ENCODE data around the gene CST11.

The CST11 gene

GRCh38 chr20:23449421-23449820 is 3.3 kb downstream of the CST11 start:
- Histone ChIP-seq H3K27me3 (ENCODE audit: control insufficient read depth, insufficient read depth, low read length) (no peaks in the 10 kb centered on the region), H3K9me3 (ENCODE audit: control insufficient read depth, low read length) (no peaks in the 10 kb centered on the region), H3K4me1 (no peaks in the 10 kb centered on the region), H3K4me3 (ENCODE audit: low read depth, low read length) (no peak overlapping the region), H3K9ac (no peak overlapping the region), H3K4me2 (ENCODE audit: low read length) (no peak overlapping the region), H3K27ac (no peak overlapping the region), H3K79me2 (no peaks in the 10 kb centered on the region), H3K36me3 (ENCODE audit: control insufficient read depth, insufficient read depth, low read length) (no peaks in the 10 kb centered on the region), H2AFZ (no peak overlapping the region)
- TF ChIP-seq CTCF (IDR thresholded peaks at IDR 0.05) = no peak

DNA sequence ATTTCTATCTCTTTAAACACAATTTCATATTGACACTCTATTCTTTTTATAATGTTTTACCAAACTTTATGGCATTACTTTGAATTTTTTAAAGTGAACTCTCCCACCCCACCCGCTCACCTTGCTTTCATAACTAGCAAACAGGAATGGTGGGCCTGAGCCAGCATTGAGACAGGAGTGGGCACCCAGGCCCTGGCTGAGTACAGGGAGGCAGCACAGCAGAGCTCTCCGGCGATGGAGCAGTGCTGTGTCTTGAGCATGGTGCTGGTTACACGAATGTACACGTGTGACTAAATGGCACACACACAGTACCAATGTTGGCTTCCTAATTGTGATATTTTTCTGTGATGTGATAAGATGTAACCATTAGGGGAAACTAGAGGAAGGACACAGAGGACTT is 4.5 kb downstream of the CST11 start:
- H2AFZ ChIP-seq = no peak overlapping the region
- no peaks in the 10 kb centered on the region for H3K4me1 ChIP-seq
- H3K27ac ChIP-seq = no peak overlapping the region
- no peaks in the 10 kb centered on the region for H3K9me3 ChIP-seq (ENCODE audit: control insufficient read depth, low read length)
- no peaks in the 10 kb centered on the region for H3K27me3 ChIP-seq (ENCODE audit: control insufficient read depth, insufficient read depth, low read length)
- no peak overlapping the region for H3K4me2 ChIP-seq (ENCODE audit: low read length)
- H3K9ac ChIP-seq = no peak overlapping the region
- no peaks in the 10 kb centered on the region for H3K79me2 ChIP-seq
- no peak overlapping the region for H3K4me3 ChIP-seq (ENCODE audit: low read depth, low read length)
- TF ChIP-seq CTCF (IDR thresholded peaks at IDR 0.05) = no peak
- H3K36me3 ChIP-seq (ENCODE audit: control insufficient read depth, insufficient read depth, low read length) = no peaks in the 10 kb centered on the region

DNA sequence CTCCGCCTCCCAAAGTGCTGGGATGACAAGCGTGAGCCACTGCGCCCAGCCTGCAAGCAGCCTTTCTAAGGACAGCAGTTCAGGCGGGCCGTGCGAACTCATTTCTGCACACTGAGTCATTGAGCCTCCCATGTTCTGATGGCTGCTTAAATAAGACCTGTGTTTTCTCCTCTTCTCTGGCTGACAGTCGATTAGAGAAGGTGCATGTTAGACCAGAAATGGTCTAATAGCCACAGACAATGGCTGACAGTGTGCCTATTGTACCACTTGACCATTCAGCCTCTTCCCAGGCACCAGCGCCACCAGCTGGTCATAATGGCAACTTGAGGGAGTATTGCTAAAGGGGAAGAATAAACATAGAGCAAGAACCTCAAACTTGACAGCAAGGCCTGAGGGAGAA is 6.2 kb downstream of the CST11 start:
- H3K27ac ChIP-seq = no peak overlapping the region
- no peaks in the 10 kb centered on the region for H3K36me3 ChIP-seq (ENCODE audit: control insufficient read depth, insufficient read depth, low read length)
- no peak overlapping the region for H3K9ac ChIP-seq
- H3K79me2 ChIP-seq = no peaks in the 10 kb centered on the region
- no peaks in the 10 kb centered on the region for H3K9me3 ChIP-seq (ENCODE audit: control insufficient read depth, low read length)
- TF ChIP-seq CTCF (IDR thresholded peaks at IDR 0.05) = peak; percentile 52
- peak overlapping the region; percentile 20 for H2AFZ ChIP-seq
- H3K4me2 ChIP-seq (ENCODE audit: low read length) = no peak overlapping the region
- H3K4me1 ChIP-seq = no peaks in the 10 kb centered on the region
- no peaks in the 10 kb centered on the region for H3K27me3 ChIP-seq (ENCODE audit: control insufficient read depth, insufficient read depth, low read length)
- no peak overlapping the region for H3K4me3 ChIP-seq (ENCODE audit: low read depth, low read length)

DNA sequence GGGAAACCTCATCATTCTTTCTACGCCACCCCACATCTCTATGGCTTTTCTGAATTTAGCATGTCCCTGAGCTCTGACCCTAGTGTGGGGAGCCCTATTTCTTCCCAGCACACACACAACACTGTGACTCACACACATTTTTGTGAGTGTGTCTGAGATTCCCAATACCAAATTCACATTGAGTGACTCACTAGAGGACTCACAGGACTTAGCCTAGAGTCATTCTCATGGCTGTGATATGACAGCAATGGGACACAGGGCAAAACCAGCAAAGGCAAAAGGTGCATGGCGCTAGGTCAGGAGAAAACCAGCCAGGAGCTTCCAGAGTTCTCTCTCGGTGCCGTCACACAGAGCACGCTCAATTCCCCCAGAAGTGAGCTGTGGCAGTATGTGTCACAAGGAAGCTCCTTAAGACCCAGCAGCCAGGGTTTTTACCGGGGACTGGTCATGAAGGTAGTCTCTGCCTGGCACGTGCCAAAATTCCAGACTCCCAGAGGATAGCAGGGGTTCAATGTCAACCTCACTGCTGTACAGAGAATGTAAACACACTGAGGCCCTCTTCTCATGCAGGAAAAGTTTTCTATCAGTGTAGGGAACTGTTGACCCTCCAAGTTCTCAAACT is 7.0 kb downstream of the CST11 start:
- Histone ChIP-seq H3K4me2 (ENCODE audit: low read length) (no peak overlapping the region), H3K4me1 (no peaks in the 10 kb centered on the region), H3K27ac (no peak overlapping the region), H3K9ac (no peak overlapping the region), H3K4me3 (ENCODE audit: low read depth, low read length) (no peak overlapping the region), H3K36me3 (ENCODE audit: control insufficient read depth, insufficient read depth, low read length) (no peaks in the 10 kb centered on the region), H2AFZ (no peak overlapping the region), H3K27me3 (ENCODE audit: control insufficient read depth, insufficient read depth, low read length) (no peaks in the 10 kb centered on the region), H3K79me2 (no peaks in the 10 kb centered on the region), H3K9me3 (ENCODE audit: control insufficient read depth, low read length) (no peaks in the 10 kb centered on the region)
- no peak for TF ChIP-seq CTCF (IDR thresholded peaks at IDR 0.05)

GRCh38 chr20:23444859-23445258 is 7.8 kb downstream of the CST11 start:
- no peaks in the 10 kb centered on the region for H3K9me3 ChIP-seq (ENCODE audit: control insufficient read depth, low read length)
- H3K79me2 ChIP-seq = no peaks in the 10 kb centered on the region
- no peak overlapping the region for H2AFZ ChIP-seq
- no peak overlapping the region for H3K27ac ChIP-seq
- H3K36me3 ChIP-seq (ENCODE audit: control insufficient read depth, insufficient read depth, low read length) = no peaks in the 10 kb centered on the region
- H3K9ac ChIP-seq = no peak overlapping the region
- H3K4me2 ChIP-seq (ENCODE audit: low read length) = no peak overlapping the region
- H3K4me3 ChIP-seq (ENCODE audit: low read depth, low read length) = no peak overlapping the region
- H3K27me3 ChIP-seq (ENCODE audit: control insufficient read depth, insufficient read depth, low read length) = no peaks in the 10 kb centered on the region
- no peak for TF ChIP-seq CTCF (IDR thresholded peaks at IDR 0.05)
- H3K4me1 ChIP-seq = no peaks in the 10 kb centered on the region
